H1 (cell line): Measurements from ENCODE around the gene VPS37C. TPM values are rescaled to one million over a fixed set of nuclear protein-coding genes. Genes with fewer than 3 reads are reported as not detected.
"Not testable (repeated sequence)": the region's sequence is repeated elsewhere in the genome, so short reads cannot be mapped to it uniquely, and the experiment has no call there.

ENCODE experiments used
- CTCF ChIA-PET: fragments of 300-600 bp; sonication (Branson Sonifier 250); formaldehyde crosslinking; loops from one replicate; lab custom pipeline; 2021; ENCODE audit not compliant: partially characterized antibody; lab: Charles Lee
- POLR2A ChIA-PET: fragments of 300-600 bp; sonication (Branson Sonifier 250); formaldehyde crosslinking; loops from one replicate; lab custom pipeline; 2021; ENCODE audit warnings: inconsistent platforms; ENCODE audit not compliant: partially characterized antibody; lab: Charles Lee
- DNase-seq, 2 experiments: peaks; one replicate each; pipeline versions ENCODE4 v3.0.0 to v3.0.0-alpha.2; 2010 to 2022; ENCODE audit warnings: low spot score in 2 of 2, low read depth in 1 of 2, mixed read lengths in 1 of 2
- FAIRE-seq: peaks from 2 replicates; lab custom pipeline; 2011; peaks lifted over from hg19 to GRCh38; lab: Jason Lieb, UNC
- H2AFZ ChIP-seq: 2 replicates; pipeline ENCODE4 v1.8.1; 2012; ENCODE audit warnings: low read length, inconsistent platforms
- H2AK5ac ChIP-seq: 2 replicates; pipeline ENCODE4 v1.6.1; 2013; ENCODE audit warnings: low read depth, low read length
- H2BK120ac ChIP-seq: replicated peaks from 2 replicates; pipeline ENCODE3; 2013; ENCODE audit warnings: low read depth, low read length, inconsistent platforms
- H2BK12ac ChIP-seq: 2 replicates; pipeline ENCODE4 v1.6.1; 2013; ENCODE audit warnings: low read depth, low read length
- H2BK15ac ChIP-seq: 2 replicates; pipeline ENCODE4 v1.6.1; 2013; ENCODE audit warnings: low read length
- H2BK20ac ChIP-seq: 2 replicates; pipeline ENCODE4 v1.6.1; 2013; ENCODE audit warnings: low read length
- H2BK5ac ChIP-seq: 2 replicates; pipeline ENCODE4 v1.6.1; 2013; ENCODE audit warnings: low read depth, low read length
- H3K14ac ChIP-seq: 2 replicates; pipeline ENCODE4 v1.6.1; 2013; ENCODE audit warnings: inconsistent platforms; ENCODE audit not compliant: insufficient read length
- H3K18ac ChIP-seq: 2 replicates; pipeline ENCODE4 v1.6.1; 2013; ENCODE audit warnings: low read length; ENCODE audit errors: extremely low read depth
- H3K23ac ChIP-seq: 2 replicates; pipeline ENCODE4 v1.6.1; 2013; ENCODE audit warnings: inconsistent platforms; ENCODE audit not compliant: insufficient read length
- H3K23me2 ChIP-seq: 2 replicates; pipeline ENCODE4 v1.6.1; 2013; ENCODE audit warnings: low read depth, low read length
- H3K27ac ChIP-seq: 2 replicates; pipeline ENCODE4 v1.6.1; 2011; ENCODE audit warnings: low read depth, low read length, inconsistent platforms
- H3K27me3 ChIP-seq, 4 experiments: replicated peaks in 1 of 4; 1 replicate in 1 of 4; 2 replicates in 3 of 4; pipeline versions ENCODE4 v1.6.1 to v1.8.1; 2011 to 2013; ENCODE audit warnings: low read length in 3 of 4, mild to moderate bottlenecking in 3 of 4, inconsistent platforms in 2 of 4, mixed read lengths in 2 of 4, moderate library complexity in 1 of 4; ENCODE audit not compliant: control insufficient read depth in 3 of 4, insufficient read depth in 3 of 4; ENCODE audit errors: extremely low read depth in 1 of 4
- H3K36me3 ChIP-seq, 4 experiments: 2 replicates each; pipeline versions ENCODE4 v1.6.1 to v1.8.1; 2011 to 2013; ENCODE audit warnings: mild to moderate bottlenecking in 4 of 4, low read length in 3 of 4, moderate library complexity in 2 of 4, control low read depth in 1 of 4, inconsistent platforms in 1 of 4; ENCODE audit not compliant: insufficient read depth in 4 of 4, control insufficient read depth in 2 of 4
- H3K4ac ChIP-seq: replicated peaks from 2 replicates; pipeline ENCODE3; 2013; ENCODE audit warnings: low read length, low read depth, mixed read lengths, inconsistent platforms; ENCODE audit not compliant: insufficient read length
- H3K4me1 ChIP-seq, 4 experiments: replicated peaks in 1 of 4; 1 replicate in 1 of 4; 2 replicates in 3 of 4; pipeline versions ENCODE4 v1.6.1 to v1.8.1; 2011 to 2013; ENCODE audit warnings: low read length in 3 of 4, inconsistent platforms in 2 of 4, mixed read lengths in 1 of 4; ENCODE audit not compliant: insufficient read depth in 4 of 4, control insufficient read depth in 3 of 4
- H3K4me2 ChIP-seq, 2 experiments: 2 replicates each; pipeline versions ENCODE4 v1.6.1 to v1.8.1; 2011 to 2013; ENCODE audit warnings: low read depth in 2 of 2, low read length in 2 of 2, control low read depth in 1 of 2, inconsistent platforms in 1 of 2, mild to moderate bottlenecking in 1 of 2; ENCODE audit not compliant: insufficient read depth in 1 of 2
- H3K4me3 ChIP-seq, 4 experiments: fragments of 200-600, 300-600 bp in 1 of 4; sonication (generic), shearing (Covaris generic), sonication (Bioruptor Twin) in 1 of 4; 2 replicates each; pipeline versions ENCODE4 v1.5.1 to v1.8.1; 2011 to 2016; ENCODE audit warnings: low read length in 4 of 4, low read depth in 3 of 4, control low read depth in 2 of 4, inconsistent platforms in 2 of 4, mild to moderate bottlenecking in 2 of 4, mixed read lengths in 1 of 4, moderate library complexity in 1 of 4; ENCODE audit not compliant: insufficient read depth in 2 of 4; ENCODE audit errors: extremely low read depth in 1 of 4
- H3K56ac ChIP-seq: replicated peaks from 2 replicates; pipeline ENCODE3; 2013; ENCODE audit warnings: low read depth, mild to moderate bottlenecking, mixed read lengths, low read length, inconsistent platforms; ENCODE audit not compliant: insufficient read length
- H3K79me1 ChIP-seq: 2 replicates; pipeline ENCODE4 v1.6.1; 2013; ENCODE audit warnings: low read depth, low read length, control low read depth
- H3K79me2 ChIP-seq, 2 experiments: 2 replicates each; pipeline versions ENCODE4 v1.6.1 to v1.8.1; 2012 to 2013; ENCODE audit warnings: low read length in 2 of 2, mild to moderate bottlenecking in 2 of 2, inconsistent platforms in 1 of 2; ENCODE audit not compliant: insufficient read depth in 2 of 2, control insufficient read depth in 1 of 2
- H3K9ac ChIP-seq, 4 experiments: replicated peaks in 1 of 4; 1 replicate in 1 of 4; 2 replicates in 3 of 4; pipeline versions ENCODE4 v1.6.1 to v1.8.1; 2011 to 2013; ENCODE audit warnings: low read depth in 3 of 4, low read length in 3 of 4, control low read depth in 2 of 4, mild to moderate bottlenecking in 2 of 4, moderate library complexity in 2 of 4, inconsistent platforms in 1 of 4; ENCODE audit errors: extremely low read depth in 1 of 4
- H3K9me3 ChIP-seq, 2 experiments: 2 replicates each; pipeline versions ENCODE4 v1.6.1 to v1.8.1; 2012 to 2013; ENCODE audit warnings: mild to moderate bottlenecking in 2 of 2, moderate library complexity in 2 of 2, control low read depth in 1 of 2, inconsistent platforms in 1 of 2, low read depth in 1 of 2, low read length in 1 of 2, mixed read lengths in 1 of 2; ENCODE audit not compliant: insufficient read depth in 2 of 2
- H4K20me1 ChIP-seq, 2 experiments: replicated peaks in 1 of 2; 2 replicates each; pipeline versions ENCODE3 to v1.8.1; 2011 to 2013; ENCODE audit warnings: inconsistent platforms in 2 of 2, low read length in 2 of 2, mild to moderate bottlenecking in 1 of 2; ENCODE audit not compliant: insufficient read depth in 2 of 2, control insufficient read depth in 1 of 2
- H4K5ac ChIP-seq: 2 replicates; pipeline ENCODE4 v1.6.1; 2013; ENCODE audit warnings: low read length, low read depth, mixed read lengths, inconsistent platforms; ENCODE audit not compliant: insufficient read length
- H4K8ac ChIP-seq: 2 replicates; pipeline ENCODE4 v1.8.0; 2013; ENCODE audit warnings: mild to moderate bottlenecking, moderate library complexity, low read length, inconsistent platforms; ENCODE audit not compliant: insufficient read depth; ENCODE audit errors: extremely low read depth
- H4K91ac ChIP-seq: replicated peaks from 2 replicates; pipeline ENCODE3; 2013; ENCODE audit warnings: low read length, mixed read lengths, inconsistent platforms; ENCODE audit not compliant: insufficient read length
- WGBS, 2 experiments: shearing (Covaris generic) in 1 of 2; methylation state at CpG; one replicate each; pipeline versions ENCODE4 v1.1.6 to v1.1.7; 2013 to 2015; ENCODE audit warnings: low lambda C conversion rate in 2 of 2, mixed read lengths in 2 of 2, inconsistent platforms in 1 of 2, low coverage in 1 of 2, missing lambda C conversion rate in 1 of 2; ENCODE audit not compliant: insufficient replicate concordance in 2 of 2, insufficient coverage in 1 of 2, insufficient read length in 1 of 2; ENCODE audit errors: extremely low coverage in 1 of 2, missing lambda C conversion rate in 1 of 2; 5-methylcytosine and 5-hydroxymethylcytosine counted together
- polyA plus RNA-seq, 7 experiments: library from polyadenylated mRNA; depleted of rRNA in 3 of 7; stranded (reverse) in 5 of 7; unstranded in 2 of 7; fragments of >200 nt in 5 of 7; fragments of 200-250 nt in 2 of 7; gene quantifications; 1 replicate in 5 of 7; 2 replicates in 1 of 7; 4 replicates in 1 of 7; pipeline versions ENCODE4 v1.2.1 to v1.2.3, GENCODE V29; 2011 to 2013; ENCODE audit warnings: missing spikeins in 2 of 7, mixed read lengths in 2 of 7
- total RNA-seq: library from RNA; stranded (reverse); fragmentation: NEBNext Ultra II Directional; extraction: Animal tissue kit (Norgen Biotek cat#: 25700); gene quantifications from 2 replicates; pipeline ENCODE4 v1.2.1, GENCODE V29; 2021

Gene VPS37C
- total and polyA plus RNA-seq, 2 of the 8 experiments (the other 6 are each of a cell fraction or from before 2014, with no cell fraction given), result 12.9 to 21.0 TPM

GRCh38 chr11:61180205-61180604 lies 19.0 kb upstream of the VPS37C start:
- H3K36me3 ChIP-seq, DNase-seq, H2BK120ac ChIP-seq, H4K5ac ChIP-seq, H3K23me2 ChIP-seq, H3K4me3 ChIP-seq, H3K79me2 ChIP-seq, H3K23ac ChIP-seq, H4K91ac ChIP-seq, H3K4me1 ChIP-seq, H3K56ac ChIP-seq, H4K8ac ChIP-seq, H3K27ac ChIP-seq, FAIRE-seq, POLR2A ChIA-PET, H3K4me2 ChIP-seq, H2AK5ac ChIP-seq, H3K14ac ChIP-seq, H3K9ac ChIP-seq, H3K79me1 ChIP-seq, H3K4ac ChIP-seq, H2BK20ac ChIP-seq, H3K27me3 ChIP-seq, H3K9me3 ChIP-seq, H4K20me1 ChIP-seq, H3K18ac ChIP-seq, H2AFZ ChIP-seq, H2BK15ac ChIP-seq, H2BK12ac ChIP-seq, H2BK5ac ChIP-seq: not testable (repeated sequence)
- WGBS, 2 experiments, result 84% methylated on average over 6 of the region's 6 CpGs; no CpG with 5 or more reads in 1 of the 2 experiments
- CTCF ChIA-PET, result interaction anchor here (1.5 kb wide), 1 partner anchor 10 kb away, joined by 5 read pairs; no protein-coding TSS in a partner anchor
